ENCODE data around the gene MAPK8IP1.
"Not testable (repeated sequence)": the region's sequence is repeated elsewhere in the genome, so short reads cannot be mapped to it uniquely, and the experiment has no call there.

MAPK8IP1 gene

GRCh38 chr11:45885274-45885920 lies at the start of gene MAPK8IP1:
MAPK8IP1 (plus strand) TSS chr11:45885651; CDS start chr11:45885821, 170 bp downstream.
- no peak for DNase-seq (ENCODE audit: low read depth)

- no peak for DNase-seq (ENCODE audit: low read depth)
Measured at GRCh38 chr11:45839204-45839603, 46.2 kb upstream of the MAPK8IP1 start.

- not testable (repeated sequence) for DNase-seq (ENCODE audit: low read depth)
Measured at GRCh38 chr11:45840251-45840650, 45.2 kb upstream of the MAPK8IP1 start.

GRCh38 chr11:45843158-45843924 lies 42.1 kb upstream of the MAPK8IP1 start:
- DNase-seq (ENCODE audit: low read depth) = peak; percentile 66

DNA sequence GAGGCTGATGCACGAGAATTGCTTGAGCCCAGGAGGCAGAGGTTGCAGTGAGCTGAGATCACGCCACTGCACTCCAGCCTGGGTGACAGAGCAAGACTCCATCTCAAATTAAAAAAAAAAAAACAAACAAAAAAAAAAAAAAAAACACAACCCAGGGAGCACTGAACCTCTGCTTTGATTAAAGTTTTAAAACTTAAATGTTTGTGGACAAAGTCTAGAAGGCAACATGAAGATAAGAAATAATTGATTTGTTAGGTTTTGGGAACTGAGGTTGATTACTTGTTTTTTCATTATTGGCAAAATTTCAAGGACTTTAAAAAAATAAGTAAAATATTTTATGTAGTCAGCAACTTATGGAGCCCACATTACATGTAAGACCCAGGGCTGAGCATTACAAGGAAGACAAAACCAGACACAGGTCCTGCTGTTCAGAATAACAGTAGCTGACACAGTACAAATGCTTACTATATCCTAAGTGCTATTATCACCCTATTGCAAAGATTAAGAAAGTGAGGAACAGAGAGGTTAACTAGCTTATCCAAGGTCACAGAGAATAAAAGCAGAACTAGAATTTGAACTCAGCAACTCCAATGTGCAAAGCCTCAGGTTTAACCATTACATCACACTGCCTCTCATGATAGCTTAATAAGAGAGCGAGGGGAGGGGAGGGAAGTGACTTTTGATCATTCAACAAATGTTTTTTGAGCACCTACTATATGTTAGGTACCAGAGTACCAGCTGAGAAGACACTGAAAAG lies 40.5 kb upstream of the MAPK8IP1 start:
- DNase-seq (ENCODE audit: low read depth) = no peak

DNA sequence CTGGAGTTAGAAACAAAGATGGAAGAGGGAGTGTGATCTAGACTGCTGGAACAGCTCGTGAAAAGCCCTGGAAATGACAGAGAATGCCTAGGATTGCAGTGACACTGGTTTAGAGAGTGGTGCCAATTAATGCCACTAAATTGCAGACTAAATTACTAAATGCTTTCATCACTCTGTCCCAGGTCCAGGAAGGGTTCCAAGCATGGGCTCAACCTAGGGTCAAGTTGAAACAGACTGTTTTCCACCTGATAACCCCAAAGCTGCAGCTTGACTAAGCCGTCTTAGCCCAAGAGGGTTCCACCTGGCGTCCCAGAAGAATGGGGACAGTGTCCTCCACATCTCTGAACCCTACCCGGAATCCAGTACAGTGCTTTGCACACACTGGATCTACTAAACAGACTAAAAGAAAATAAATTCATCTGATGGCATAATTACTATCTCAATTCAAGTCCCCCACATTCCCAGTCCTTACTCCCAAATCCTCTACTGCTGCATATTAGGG lies 39.2 kb upstream of the MAPK8IP1 start:
- no peak for DNase-seq (ENCODE audit: low read depth)

DNA sequence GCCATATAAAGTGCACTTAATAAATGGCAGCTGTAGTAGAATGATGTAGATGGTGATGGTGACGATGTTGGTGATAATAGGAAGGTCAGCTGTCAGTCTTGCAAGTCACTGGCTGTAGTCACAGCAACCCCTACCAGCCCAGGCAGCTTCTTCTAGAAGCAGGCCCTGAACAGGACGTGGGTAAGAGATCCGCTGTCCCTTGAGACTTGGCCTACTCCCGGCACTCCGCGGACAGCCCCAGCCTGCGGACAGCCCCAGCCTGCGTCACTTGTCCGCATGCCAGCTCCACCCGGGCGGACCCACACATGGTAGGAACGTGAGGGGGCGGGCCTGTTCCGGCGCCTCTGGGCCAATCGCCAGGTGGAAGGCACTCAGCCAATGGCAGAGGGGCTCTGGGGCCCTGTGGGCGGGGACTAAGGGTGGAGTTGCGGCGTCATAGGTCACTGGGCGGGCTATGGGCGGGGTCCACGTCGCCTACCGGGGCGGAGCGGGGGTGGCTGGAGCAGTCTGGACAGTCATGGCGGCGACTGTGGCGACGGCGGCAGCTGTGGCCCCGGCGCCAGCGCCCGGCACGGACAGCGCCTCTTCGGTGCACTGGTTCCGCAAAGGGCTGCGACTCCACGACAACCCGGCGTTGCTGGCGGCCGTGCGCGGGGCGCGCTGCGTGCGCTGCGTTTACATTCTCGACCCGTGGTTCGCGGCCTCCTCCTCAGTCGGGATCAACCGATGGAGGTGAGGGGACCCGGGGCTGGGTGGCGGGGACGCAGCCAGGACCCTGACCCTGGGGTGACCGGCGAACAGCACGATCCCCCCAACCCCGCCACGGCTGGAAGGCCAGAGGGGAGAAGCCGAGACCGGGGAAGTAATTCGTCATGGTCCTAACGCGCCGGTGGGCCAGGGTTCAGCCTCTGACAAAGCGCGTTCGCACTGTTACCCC lies 38.2 kb upstream of the MAPK8IP1 start, which contains the start of gene CRY2:
Gene CRY2, plus strand, starts transcription at position 502 of the 937 bp plus-strand sequence. Its CDS starts 16 bp downstream, at position 518.
- peak; percentile 90 for DNase-seq (ENCODE audit: low read depth)

GRCh38 chr11:45847911-45848316 lies 37.5 kb upstream of the MAPK8IP1 start:
- DNase-seq (ENCODE audit: low read depth) = no peak

GRCh38 chr11:45848654-45849081 lies 36.8 kb upstream of the MAPK8IP1 start:
- no peak for DNase-seq (ENCODE audit: low read depth)

DNA sequence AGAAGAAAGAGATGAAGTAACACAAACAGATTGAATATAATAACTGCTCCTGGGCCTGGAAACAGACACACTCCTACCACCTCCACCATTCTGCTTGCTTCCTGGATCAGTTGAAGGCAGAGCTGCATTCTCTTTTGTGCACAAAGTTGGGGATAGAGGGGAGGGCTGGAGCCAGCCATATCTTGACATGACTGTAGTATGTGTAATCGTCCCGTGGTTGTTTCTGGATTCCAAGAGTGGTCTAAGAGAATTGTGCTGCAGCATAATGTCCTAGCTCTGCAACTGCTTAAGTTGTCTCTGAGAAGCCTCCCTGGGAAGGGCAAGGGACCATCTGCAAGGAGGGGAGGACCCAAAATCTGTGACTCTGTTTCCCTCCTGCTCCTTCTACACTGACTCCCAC lies 35.0 kb upstream of the MAPK8IP1 start:
- no peak for DNase-seq (ENCODE audit: low read depth)

DNA sequence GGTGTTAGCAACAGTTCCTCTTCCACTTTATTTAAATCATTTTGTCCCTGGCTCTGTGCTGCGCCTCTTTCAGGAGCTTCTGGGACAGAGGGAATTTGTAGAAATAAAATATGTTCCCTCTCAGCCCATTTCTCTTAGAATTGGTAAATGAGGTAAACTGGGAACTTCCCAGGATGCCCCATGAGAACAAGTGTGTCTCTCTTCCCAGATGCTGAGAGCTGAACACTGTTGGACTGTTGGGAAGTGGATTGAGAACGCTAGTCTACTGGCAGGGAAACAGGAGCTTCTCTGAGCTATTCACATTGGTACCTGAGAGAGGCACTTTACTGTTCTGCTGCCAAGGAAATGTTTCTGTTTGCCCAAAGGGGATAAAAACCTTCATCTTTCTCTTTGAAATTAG lies 34.2 kb upstream of the MAPK8IP1 start:
- DNase-seq (ENCODE audit: low read depth) = no peak

DNA sequence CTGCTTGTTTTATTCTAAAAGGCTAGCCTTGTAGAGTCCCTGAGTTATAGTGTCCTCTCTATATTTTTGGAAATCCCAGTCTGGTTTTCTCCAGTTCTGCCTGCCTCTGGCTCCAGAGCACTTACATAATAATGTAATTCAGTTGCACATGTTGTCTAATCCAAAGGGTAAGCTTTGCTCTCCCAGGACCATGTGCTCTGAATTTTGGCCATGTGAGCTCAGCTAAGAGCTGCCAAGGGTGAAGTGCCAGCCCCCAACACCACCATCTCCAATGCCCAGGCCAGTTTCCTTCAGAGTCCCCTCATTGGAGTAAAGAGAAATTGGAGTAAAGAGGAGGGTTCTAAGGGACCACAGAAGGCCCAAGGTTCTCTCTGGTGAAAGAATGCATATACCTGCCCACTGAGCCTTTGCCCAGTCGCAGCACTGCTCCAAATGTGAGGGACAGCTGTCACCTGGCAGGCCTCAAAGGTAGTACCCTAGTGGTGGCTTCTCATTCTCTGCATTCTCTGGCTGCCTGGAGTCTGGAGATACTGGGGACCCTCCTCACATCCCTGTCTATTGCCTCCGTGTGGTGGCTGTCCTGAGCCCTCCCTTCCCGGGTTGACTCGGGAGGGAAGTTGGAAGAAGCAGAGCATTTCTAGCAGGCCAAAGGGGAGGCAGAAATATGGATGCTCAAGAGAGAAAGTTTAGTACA lies 33.3 kb upstream of the MAPK8IP1 start:
- no peak for DNase-seq (ENCODE audit: low read depth)

DNA sequence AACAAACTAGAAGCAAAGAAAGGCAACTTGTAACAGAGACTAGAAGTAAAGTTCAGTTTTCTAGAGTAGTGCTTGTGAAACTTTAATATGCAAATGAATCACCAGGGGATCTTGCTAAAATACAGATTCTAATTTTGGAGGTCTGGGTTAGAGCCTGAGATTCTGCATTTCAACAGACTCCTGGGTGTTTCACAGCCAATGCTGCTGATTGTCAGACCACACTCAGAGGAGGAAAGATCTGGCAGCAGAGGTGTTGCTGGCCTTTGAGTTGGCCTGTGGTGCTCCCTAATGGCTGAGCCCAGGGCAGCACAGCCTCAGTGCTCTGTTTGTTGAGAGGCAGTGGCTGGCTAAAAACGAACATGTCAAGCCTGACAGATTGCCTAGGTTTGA lies 32.7 kb upstream of the MAPK8IP1 start:
- DNase-seq (ENCODE audit: low read depth) = no peak

GRCh38 chr11:45853332-45854219 lies 31.9 kb upstream of the MAPK8IP1 start:
- no peak for DNase-seq (ENCODE audit: low read depth)

GRCh38 chr11:45855308-45855707 lies 30.1 kb upstream of the MAPK8IP1 start:
- no peak for DNase-seq (ENCODE audit: low read depth)

- DNase-seq (ENCODE audit: low read depth) = no peak
Measured at GRCh38 chr11:45856044-45856468, 29.4 kb upstream of the MAPK8IP1 start.

GRCh38 chr11:45857961-45858474 lies 27.4 kb upstream of the MAPK8IP1 start:
- peak; percentile 57 for DNase-seq (ENCODE audit: low read depth)

DNA sequence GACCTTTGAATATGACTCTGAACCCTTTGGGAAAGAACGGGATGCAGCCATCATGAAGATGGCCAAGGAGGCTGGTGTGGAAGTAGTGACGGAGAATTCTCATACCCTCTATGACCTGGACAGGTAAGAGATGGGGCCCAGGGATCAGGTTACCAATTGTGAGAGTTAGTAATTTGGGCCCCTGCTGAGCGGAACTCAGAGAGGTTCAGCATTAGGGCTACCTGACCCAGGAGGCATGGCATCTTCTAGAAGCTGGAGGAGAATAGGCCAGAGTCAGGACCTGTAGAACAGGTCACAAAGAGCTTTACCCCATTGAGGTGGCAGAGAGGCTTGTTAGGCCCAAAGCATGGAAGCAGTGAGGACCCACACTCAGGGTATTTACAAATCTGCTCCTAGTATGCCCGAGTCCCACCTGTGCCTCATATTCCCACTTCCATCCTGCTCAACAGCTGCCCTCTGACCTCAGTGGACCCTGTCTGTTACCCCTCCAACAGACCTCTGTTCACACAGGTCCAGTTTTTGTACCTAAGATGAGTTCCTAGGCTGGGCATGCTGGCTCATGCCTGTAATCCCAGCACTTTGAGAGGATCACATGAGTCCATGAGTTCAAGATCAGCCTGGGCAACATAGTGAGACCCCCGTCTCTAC lies 26.6 kb upstream of the MAPK8IP1 start:
- no peak for DNase-seq (ENCODE audit: low read depth)

DNA sequence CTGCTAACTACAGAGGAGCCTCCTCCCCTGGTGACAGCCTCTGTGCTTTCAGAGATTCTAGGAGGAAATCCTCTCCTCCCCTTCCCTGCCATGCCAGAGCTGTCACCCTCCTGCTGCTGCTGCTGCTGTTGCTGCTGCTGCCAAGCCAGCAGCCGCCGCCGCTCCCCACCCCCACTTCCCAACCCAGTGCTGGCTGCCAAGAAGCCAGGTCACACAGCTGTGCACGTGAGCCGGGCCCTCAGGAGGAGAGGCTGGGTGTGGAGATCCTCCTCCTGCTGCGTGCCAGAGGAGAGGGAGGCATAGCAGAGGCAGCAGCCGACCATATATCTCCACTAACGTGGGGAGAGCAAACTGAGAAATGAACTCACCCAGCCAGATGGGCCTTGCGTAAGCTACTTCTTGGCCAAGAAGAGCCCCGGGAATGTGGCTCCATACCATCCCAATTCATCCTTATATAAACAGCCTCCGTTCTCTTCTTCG lies 25.8 kb upstream of the MAPK8IP1 start:
- DNase-seq (ENCODE audit: low read depth) = peak; percentile 69

Data from non-pigmented ciliary epithelial cell (primary cell).